Measurements from ENCODE around the gene NDUFS1. TPM values are rescaled to one million over a fixed set of nuclear protein-coding genes. Genes with fewer than 3 reads are reported as not detected.
"Not testable (repeated sequence)": the region's sequence is repeated elsewhere in the genome, so short reads cannot be mapped to it uniquely, and the experiment has no call there.

Gene NDUFS1
- total and polyA plus RNA-seq, 10 donors = 9.0 to 93.6 (median 65.2) TPM

DNA sequence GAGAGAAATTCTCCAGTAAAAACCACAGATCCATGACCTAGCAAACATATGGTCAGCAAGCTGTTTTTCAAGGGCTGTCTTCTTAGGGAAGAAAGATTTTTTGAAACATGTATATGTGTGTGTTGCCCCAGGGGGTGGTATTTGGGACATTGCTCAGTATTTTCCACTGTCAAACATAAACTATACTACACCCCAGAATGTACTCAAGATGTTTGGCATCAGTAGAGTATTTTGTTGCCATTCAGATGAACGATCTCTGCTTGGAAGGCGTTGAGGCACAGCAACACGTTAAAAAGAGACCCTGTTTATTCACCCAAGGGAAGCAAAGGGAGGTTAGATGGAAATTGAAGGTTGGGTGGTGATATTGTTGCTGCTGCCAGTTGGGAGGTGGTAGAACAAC lies 30.4 kb upstream of the NDUFS1 start:
- H3K9me3 ChIP-seq = no peaks in the 10 kb centered on the region
- H3K27ac ChIP-seq = no peak overlapping the region
- no peak for DNase-seq
- H3K4me1 ChIP-seq = no peaks in the 10 kb centered on the region
- intact Hi-C loops (cut with DNase I; ENCODE audit: low total_unique reads) = no loop called here
- no peaks in the 10 kb centered on the region for H3K36me3 ChIP-seq
- TF ChIP-seq POLR2A (IDR thresholded peaks at IDR 0.05) (no peak), POLR2AphosphoS5 (IDR thresholded peaks at IDR 0.05) (no peak)
- TF ChIP-seq, protein P1, sequence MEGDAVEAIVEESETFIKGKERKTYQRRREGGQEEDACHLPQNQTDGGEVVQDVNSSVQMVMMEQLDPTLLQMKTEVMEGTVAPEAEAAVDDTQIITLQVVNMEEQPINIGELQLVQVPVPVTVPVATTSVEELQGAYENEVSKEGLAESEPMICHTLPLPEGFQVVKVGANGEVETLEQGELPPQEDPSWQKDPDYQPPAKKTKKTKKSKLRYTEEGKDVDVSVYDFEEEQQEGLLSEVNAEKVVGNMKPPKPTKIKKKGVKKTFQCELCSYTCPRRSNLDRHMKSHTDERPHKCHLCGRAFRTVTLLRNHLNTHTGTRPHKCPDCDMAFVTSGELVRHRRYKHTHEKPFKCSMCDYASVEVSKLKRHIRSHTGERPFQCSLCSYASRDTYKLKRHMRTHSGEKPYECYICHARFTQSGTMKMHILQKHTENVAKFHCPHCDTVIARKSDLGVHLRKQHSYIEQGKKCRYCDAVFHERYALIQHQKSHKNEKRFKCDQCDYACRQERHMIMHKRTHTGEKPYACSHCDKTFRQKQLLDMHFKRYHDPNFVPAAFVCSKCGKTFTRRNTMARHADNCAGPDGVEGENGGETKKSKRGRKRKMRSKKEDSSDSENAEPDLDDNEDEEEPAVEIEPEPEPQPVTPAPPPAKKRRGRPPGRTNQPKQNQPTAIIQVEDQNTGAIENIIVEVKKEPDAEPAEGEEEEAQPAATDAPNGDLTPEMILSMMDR (IDR thresholded peaks at IDR 0.05 in 8 of 11, conservative IDR thresholded peaks at IDR 0.05 in 3 of 11) = no peak
- H3K27me3 ChIP-seq (replicated peaks in 1 of 7) = no peaks in the 10 kb centered on the region
- WGBS, 5 donors = 78 to 91% (median 86%) methylated on average over 3 of the region's 3 CpGs
- no peak overlapping the region for H3K4me3 ChIP-seq

DNA sequence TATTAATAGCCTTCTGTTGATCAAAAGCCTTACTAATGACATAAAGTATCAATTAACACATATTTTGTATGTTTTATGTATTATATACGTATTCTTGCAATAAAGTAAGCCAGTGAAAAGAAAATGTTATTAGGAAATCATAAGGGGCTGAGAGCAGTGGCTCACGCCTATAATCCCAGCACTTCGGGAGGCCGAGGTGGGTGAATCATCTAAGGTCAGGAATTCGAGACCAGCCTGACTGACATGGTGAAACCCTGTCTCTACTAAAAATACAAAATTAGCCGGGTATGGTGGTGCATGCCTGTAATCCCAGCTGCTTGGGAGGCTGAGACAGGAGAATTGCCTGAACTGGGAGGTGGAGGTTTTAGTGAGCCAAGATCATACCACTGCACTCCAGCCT lies 22.3 kb upstream of the NDUFS1 start:
- H3K27ac ChIP-seq; H3K36me3 ChIP-seq; H3K4me3 ChIP-seq; H3K4me1 ChIP-seq; H3K27me3 ChIP-seq (replicated peaks in 1 of 7); H3K9me3 ChIP-seq; DNase-seq; intact Hi-C loops (cut with DNase I; ENCODE audit: low total_unique reads): not testable (repeated sequence)
- 84 to 92% (median 91%) methylated on average over 6 of the region's 6 CpGs for WGBS, 5 donors

DNA sequence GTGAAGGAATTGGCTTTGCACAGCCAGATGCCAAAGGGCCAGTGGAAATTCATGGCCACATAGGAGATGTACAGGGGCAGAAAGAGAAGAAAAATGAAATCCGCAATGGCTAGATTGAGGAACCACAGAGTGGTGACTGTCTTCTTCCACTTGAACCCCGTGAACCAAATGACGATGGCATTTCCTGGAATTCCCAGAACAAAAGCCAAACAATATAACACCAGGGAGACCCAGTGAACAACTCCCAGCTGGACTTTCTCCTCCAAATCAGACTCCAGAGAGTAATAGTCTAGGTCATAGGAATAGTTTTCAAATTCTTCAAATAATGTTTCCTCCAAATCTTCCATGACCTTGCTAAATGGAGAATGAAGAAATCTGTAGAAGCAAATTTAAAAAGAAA lies 17.7 kb upstream of the NDUFS1 start:
- DNase-seq = no peak
- TF ChIP-seq, protein P1 (IDR thresholded peaks at IDR 0.05 in 8 of 11, conservative IDR thresholded peaks at IDR 0.05 in 3 of 11) = no peak
- TF ChIP-seq POLR2A (IDR thresholded peaks at IDR 0.05) = no peak
- TF ChIP-seq POLR2AphosphoS5 (IDR thresholded peaks at IDR 0.05) = peak in 1 of 3 donors; percentile 18
- Histone ChIP-seq H3K36me3 (no peaks in the 10 kb centered on the region), H3K9me3 (no peaks in the 10 kb centered on the region), H3K4me3 (no peak overlapping the region), H3K27me3 (replicated peaks in 1 of 7) (no peaks in the 10 kb centered on the region), H3K27ac (peak overlapping the region in 4 of 8 donors; percentile 22 to 56 (median 31)), H3K4me1 (no peaks in the 10 kb centered on the region)
- WGBS, 5 donors = 32 to 45% (median 38%) methylated on average over 3 of the region's 3 CpGs
- intact Hi-C loops (cut with DNase I; ENCODE audit: low total_unique reads) = no loop called here

DNA sequence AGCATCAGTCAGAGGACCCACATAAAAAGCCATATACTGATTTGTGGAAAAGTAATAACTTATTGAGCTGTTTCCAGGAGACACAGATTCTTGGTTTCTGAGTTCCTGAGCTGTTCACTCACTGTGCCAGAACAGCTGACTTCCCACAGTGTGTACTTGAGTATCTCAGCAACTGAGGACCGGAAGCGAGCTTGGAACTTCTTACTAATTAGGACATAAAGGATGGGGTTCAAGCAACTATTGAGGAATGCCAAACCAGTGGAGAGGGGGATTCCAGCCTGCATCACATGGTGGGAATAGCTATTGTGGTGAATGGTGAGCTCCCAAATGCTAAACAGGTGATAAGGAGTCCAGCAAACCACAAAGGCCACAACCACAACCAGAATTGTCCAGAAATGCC lies 16.9 kb upstream of the NDUFS1 start:
- intact Hi-C loops (cut with DNase I; ENCODE audit: low total_unique reads) = no loop called here
- Histone ChIP-seq H3K27me3 (replicated peaks in 1 of 7) (no peaks in the 10 kb centered on the region), H3K36me3 (no peaks in the 10 kb centered on the region), H3K27ac (peak overlapping the region in 5 of 8 donors; percentile 22 to 56 (median 33)), H3K9me3 (no peaks in the 10 kb centered on the region), H3K4me3 (no peak overlapping the region), H3K4me1 (no peaks in the 10 kb centered on the region)
- no peak for TF ChIP-seq POLR2AphosphoS5 (IDR thresholded peaks at IDR 0.05)
- TF ChIP-seq POLR2A (IDR thresholded peaks at IDR 0.05) = no peak
- TF ChIP-seq, protein P1 (IDR thresholded peaks at IDR 0.05 in 8 of 11, conservative IDR thresholded peaks at IDR 0.05 in 3 of 11) = no peak
- WGBS, 5 donors = 80 to 93% (median 85%) methylated on average over 2 of the region's 2 CpGs
- no peak for DNase-seq

DNA sequence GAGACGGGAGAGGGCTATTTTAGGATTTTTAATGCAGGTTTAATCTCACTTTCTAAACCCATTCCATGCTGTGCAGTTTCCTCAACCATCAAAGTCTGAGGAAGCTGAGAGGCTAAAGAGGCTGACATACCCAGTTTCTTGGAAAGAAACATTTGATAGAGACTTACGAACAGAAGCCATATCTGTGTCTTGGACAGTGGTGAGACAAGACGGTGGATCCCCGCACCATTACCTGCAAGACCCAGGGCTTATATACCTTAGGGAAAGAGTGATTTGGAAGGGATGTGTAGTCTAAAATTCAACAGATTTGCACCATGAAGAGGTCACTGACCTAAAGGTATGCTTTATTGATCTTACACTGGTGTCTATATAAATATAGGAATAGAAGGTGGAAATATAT lies 13.9 kb upstream of the NDUFS1 start:
- WGBS, 5 donors = 86 to 99% (median 92%) methylated on average over 4 of the region's 4 CpGs
- Histone ChIP-seq H3K4me1 (no peaks in the 10 kb centered on the region), H3K4me3 (no peak overlapping the region), H3K27ac (no peak overlapping the region), H3K9me3 (no peaks in the 10 kb centered on the region), H3K36me3 (peaks cover 0 to 14% (median under 1%) of the 10 kb centered on the region in 6 donors), H3K27me3 (replicated peaks in 1 of 7) (no peaks in the 10 kb centered on the region)
- no peak for DNase-seq
- TF ChIP-seq POLR2AphosphoS5 (IDR thresholded peaks at IDR 0.05) = no peak
- TF ChIP-seq, protein P1 (IDR thresholded peaks at IDR 0.05 in 8 of 11, conservative IDR thresholded peaks at IDR 0.05 in 3 of 11) = no peak
- no peak for TF ChIP-seq POLR2A (IDR thresholded peaks at IDR 0.05)
- intact Hi-C loops (cut with DNase I; ENCODE audit: low total_unique reads) = no loop called here

DNA sequence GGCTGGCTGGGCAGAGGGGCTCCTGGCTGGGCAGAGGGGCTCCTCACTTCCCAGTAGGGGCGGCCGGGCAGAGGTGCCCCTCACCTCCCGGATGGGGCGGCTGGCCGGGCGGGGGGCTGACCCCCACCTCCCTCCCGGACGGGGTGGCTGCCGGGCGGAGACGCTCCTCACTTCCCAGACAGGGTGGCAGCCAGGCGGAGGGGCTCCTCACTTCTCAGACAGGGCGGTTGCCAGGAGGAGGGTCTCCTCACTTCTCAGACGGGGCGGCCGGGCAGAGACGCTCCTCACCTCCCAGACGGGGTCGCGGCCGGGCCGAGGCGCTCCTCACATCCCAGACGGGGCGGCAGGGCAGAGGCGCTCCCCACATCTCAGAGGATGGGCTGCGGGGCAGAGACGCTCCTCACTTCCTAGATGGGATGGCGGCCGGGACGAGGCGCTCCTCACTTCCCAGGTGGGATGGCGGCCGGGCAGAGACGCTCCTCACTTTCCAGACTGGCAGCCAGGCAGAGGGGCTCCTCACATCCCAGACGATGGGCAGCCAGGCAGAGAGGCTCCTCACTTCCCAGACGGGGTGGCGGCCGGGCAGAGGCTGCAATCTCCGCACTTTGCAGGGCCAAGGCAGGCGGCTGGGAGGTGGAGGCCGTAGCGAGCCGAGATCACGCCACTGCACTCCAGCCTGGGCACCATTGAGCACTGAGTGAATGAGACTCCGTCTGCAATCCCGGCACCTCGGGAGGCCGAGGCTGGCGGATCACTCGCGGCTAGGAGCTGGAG lies 12.6 kb upstream of the NDUFS1 start:
- intact Hi-C loops (cut with DNase I; ENCODE audit: low total_unique reads); H3K9me3 ChIP-seq; H3K4me3 ChIP-seq; H3K4me1 ChIP-seq; H3K27ac ChIP-seq; H3K27me3 ChIP-seq (replicated peaks in 1 of 7); DNase-seq: not testable (repeated sequence)
- peaks cover 0 to 27% (median 3%) of the 10 kb centered on the region in 6 donors for H3K36me3 ChIP-seq
- WGBS, 5 donors = 96 to 97% (median 96%) methylated on average over 20 to 45 of the region's 52 CpGs; no CpG with 5 or more reads in 2 of the 5 donors
